T-cell (primary cell): ENCODE data around the gene TENM3. TPM values are rescaled to one million over a fixed set of nuclear protein-coding genes. Genes with fewer than 3 reads are reported as not detected.

ENCODE experiments used
- ATAC-seq, 4 experiments: fragments of 200-7000 bp in 3 of 4; fragments of 150-1000 bp in 1 of 4; cut with Tn5 transposase; replicated peaks in 1 of 4; 1 replicate in 3 of 4; 2 replicates in 1 of 4; pipeline ENCODE4 v1.10.0; 2021; ENCODE audit warnings: moderate library complexity in 3 of 4, mild to moderate bottlenecking in 2 of 4, moderate number of reproducible peaks in 1 of 4
- CTCF ChIA-PET, 2 donors: fragments of 300-600 bp; sonication (Branson Sonifier 250); formaldehyde crosslinking; loops; one replicate each; lab custom pipeline; 2022; ENCODE audit warnings: antibody characterized with exemption in 2 of 2; lab: Charles Lee
- POLR2A ChIA-PET, 2 donors: fragments of 300-600 bp; sonication (Branson Sonifier 250); formaldehyde crosslinking; loops; one replicate each; lab custom pipeline; 2022; ENCODE audit warnings: antibody characterized with exemption in 2 of 2; lab: Charles Lee
- DNase-seq, 35 experiments: peaks; one replicate each; pipeline versions ENCODE4 v3.0.0 to v3.0.0-alpha.2; 2013 to 2023
- H3K27ac ChIP-seq: one replicate; pipeline ENCODE4 v1.5.1; 2013; ENCODE audit warnings: low read length
- H3K27me3 ChIP-seq, 2 experiments: replicated peaks in 1 of 2; 1 replicate in 1 of 2; 2 replicates in 1 of 2; pipeline versions ENCODE4 v1.6.1 to v1.7.0; 2013; ENCODE audit warnings: low read length in 1 of 2, mixed read lengths in 1 of 2; ENCODE audit not compliant: control insufficient read depth in 2 of 2, insufficient read depth in 2 of 2; ENCODE audit errors: extremely low read depth in 1 of 2
- H3K36me3 ChIP-seq, 2 donors: 1 replicate in 1 of 2; 2 replicates in 1 of 2; pipeline versions ENCODE4 v1.6.1 to v1.7.0; 2013; ENCODE audit warnings: low read length in 1 of 2; ENCODE audit not compliant: control insufficient read depth in 2 of 2, insufficient read depth in 1 of 2; ENCODE audit errors: extremely low read depth in 1 of 2
- H3K4me1 ChIP-seq, 2 experiments: 1 replicate in 1 of 2; 2 replicates in 1 of 2; pipeline versions ENCODE4 v1.6.1 to v1.7.0; 2013; ENCODE audit warnings: low read length in 2 of 2, mixed read lengths in 1 of 2; ENCODE audit not compliant: insufficient read depth in 2 of 2, control insufficient read depth in 1 of 2; ENCODE audit errors: extremely low read depth in 1 of 2
- H3K4me3 ChIP-seq, 2 donors: 1 replicate in 1 of 2; 2 replicates in 1 of 2; pipeline versions ENCODE4 v1.5.1 to v1.7.0; 2013; ENCODE audit warnings: mild to moderate bottlenecking in 2 of 2, low read length in 1 of 2, moderate library complexity in 1 of 2; ENCODE audit not compliant: control insufficient read depth in 1 of 2; ENCODE audit errors: extremely low read depth in 1 of 2
- H3K9me3 ChIP-seq: 2 replicates; pipeline ENCODE4 v1.7.0; 2013
- H3K27ac Mint-ChIP-seq, 2 donors: one replicate each; pipeline ENCODE4 v1.8.0; 2020 to 2021; ENCODE audit warnings: mild to moderate bottlenecking in 2 of 2, mixed read lengths in 2 of 2
- H3K27me3 Mint-ChIP-seq, 2 donors: one replicate each; pipeline ENCODE4 v1.8.0; 2021 to 2022; ENCODE audit warnings: mixed read lengths in 2 of 2
- H3K36me3 Mint-ChIP-seq: one replicate; pipeline ENCODE4 v1.8.0; 2021; ENCODE audit warnings: mixed read lengths
- H3K4me1 Mint-ChIP-seq, 3 donors: one replicate each; pipeline ENCODE4 v1.8.0; 2020 to 2022; ENCODE audit warnings: mixed read lengths in 3 of 3, mild to moderate bottlenecking in 1 of 3
- H3K4me3 Mint-ChIP-seq, 3 donors: one replicate each; pipeline ENCODE4 v1.8.0; 2020 to 2022; ENCODE audit warnings: mild to moderate bottlenecking in 3 of 3, mixed read lengths in 3 of 3, moderate library complexity in 3 of 3
- H3K9me3 Mint-ChIP-seq, 3 donors: one replicate each; pipeline ENCODE4 v1.8.0; 2020 to 2022; ENCODE audit warnings: mixed read lengths in 3 of 3
- WGBS: methylation state at CpG from one replicate; pipeline ENCODE4 v1.1.5; 2013; ENCODE audit warnings: missing lambda C conversion rate; ENCODE audit not compliant: insufficient coverage; 5-methylcytosine and 5-hydroxymethylcytosine counted together
- total RNA-seq, 35 experiments: library from RNA in 6 of 35; stranded (reverse) in 6 of 35; fragments of 120-200 nt in 1 of 35; gene quantifications; one replicate each; pipeline versions ENCODE4 v1.2.1 to v1.2.4 and lab custom pipeline; 2013 to 2026

TENM3 gene
- total RNA-seq, 5 donors from 2014 or later (not counting 1 experiment from before 2014, with no cell fraction given), result 0.03 to 0.44 (median 0.16) TPM; not detected in 2

- Mint-ChIP-seq H3K36me3 (no peaks in the 10 kb centered on the region), H3K4me3 (no peak overlapping the region), H3K27me3 (peaks cover 15 to 23% of the 10 kb centered on the region in 2 donors), H3K9me3 (no peaks in the 10 kb centered on the region), H3K4me1 (no peaks in the 10 kb centered on the region), H3K27ac (no peak overlapping the region)
- no peak overlapping the region for H3K4me3 ChIP-seq
- H3K4me1 ChIP-seq, result no peaks in the 10 kb centered on the region
- peaks cover 0 to 2% of the 10 kb centered on the region in 2 experiments for H3K27me3 ChIP-seq
- WGBS, result no CpG with 5 or more reads among the region's 3 CpGs
- ChIA-PET POLR2A (no interaction called here), CTCF (no interaction called here)
- ATAC-seq (no peak), DNase-seq (no peak)
- no peaks in the 10 kb centered on the region for H3K9me3 ChIP-seq
- H3K27ac ChIP-seq, result no peak overlapping the region
- H3K36me3 ChIP-seq, result no peaks in the 10 kb centered on the region
Measured at GRCh38 chr4:182562350-182562749, 319.1 kb downstream of the TENM3 start.

- peaks cover 0 to 2% of the 10 kb centered on the region in 2 experiments for H3K27me3 ChIP-seq
- H3K4me1 ChIP-seq, result no peaks in the 10 kb centered on the region
- CTCF ChIA-PET, result no interaction called here
- POLR2A ChIA-PET, result no interaction called here
- no peaks in the 10 kb centered on the region for H3K9me3 Mint-ChIP-seq
- H3K27ac ChIP-seq, result no peak overlapping the region
- H3K4me3 ChIP-seq, result no peak overlapping the region
- H3K27ac Mint-ChIP-seq, result no peak overlapping the region
- H3K36me3 Mint-ChIP-seq, result no peaks in the 10 kb centered on the region
- no peaks in the 10 kb centered on the region for H3K9me3 ChIP-seq
- ATAC-seq (no peak), DNase-seq (no peak)
- H3K27me3 Mint-ChIP-seq, result peaks cover 15 to 16% of the 10 kb centered on the region in 2 donors
- no peaks in the 10 kb centered on the region for H3K4me1 Mint-ChIP-seq
- no peak overlapping the region for H3K4me3 Mint-ChIP-seq
- H3K36me3 ChIP-seq, result no peaks in the 10 kb centered on the region
- WGBS, result no CpG with 5 or more reads among the region's 4 CpGs
Measured at GRCh38 chr4:182564724-182565369, 321.6 kb downstream of the TENM3 start.

GRCh38 chr4:182567119-182567518 is 323.9 kb downstream of the TENM3 start:
- WGBS, result 65% methylated on average over 3 of the region's 6 CpGs

GRCh38 chr4:182569561-182569960 is 326.4 kb downstream of the TENM3 start:
- POLR2A ChIA-PET, result no interaction called here
- peaks cover 0 to 2% of the 10 kb centered on the region in 2 experiments for H3K27me3 ChIP-seq
- H3K4me1 ChIP-seq, result no peaks in the 10 kb centered on the region
- whole genome bisulfite sequencing, result 92% methylated on average over 3 of the region's 4 CpGs
- no peaks in the 10 kb centered on the region for H3K36me3 Mint-ChIP-seq
- CTCF ChIA-PET, result no interaction called here
- peaks cover 0 to 8% of the 10 kb centered on the region in 2 donors for H3K27me3 Mint-ChIP-seq
- no peaks in the 10 kb centered on the region for H3K9me3 Mint-ChIP-seq
- no peaks in the 10 kb centered on the region for H3K4me1 Mint-ChIP-seq
- H3K4me3 ChIP-seq, result no peak overlapping the region
- no peak for ATAC-seq
- H3K36me3 ChIP-seq, result no peaks in the 10 kb centered on the region
- H3K27ac Mint-ChIP-seq, result no peak overlapping the region
- H3K9me3 ChIP-seq, result no peaks in the 10 kb centered on the region
- no peak overlapping the region for H3K4me3 Mint-ChIP-seq
- no peak for DNase-seq
- H3K27ac ChIP-seq, result no peak overlapping the region

More at GRCh38 chr4:182567119-182567518, 323.9 kb downstream of the TENM3 start:
- CTCF ChIA-PET, result interaction anchor here in 1 of 2 donors (0.6 kb wide), 1 partner anchor 12 kb away, joined by 5 read pairs; no protein-coding TSS in a partner anchor
- no peak for ATAC-seq
- Mint-ChIP-seq H3K27me3 (peaks cover 7 to 8% of the 10 kb centered on the region in 2 donors), H3K27ac (no peak overlapping the region), H3K4me1 (no peaks in the 10 kb centered on the region), H3K4me3 (no peak overlapping the region), H3K9me3 (no peaks in the 10 kb centered on the region), H3K36me3 (no peaks in the 10 kb centered on the region)
- no peaks in the 10 kb centered on the region for H3K4me1 ChIP-seq
- H3K27me3 ChIP-seq, result peaks cover 0 to 2% of the 10 kb centered on the region in 2 experiments
- H3K27ac ChIP-seq, result no peak overlapping the region
- no peaks in the 10 kb centered on the region for H3K9me3 ChIP-seq
- DNase-seq, result no peak
- POLR2A ChIA-PET, result no interaction called here
- no peak overlapping the region for H3K4me3 ChIP-seq
- H3K36me3 ChIP-seq, result no peaks in the 10 kb centered on the region

- H3K4me1 ChIP-seq, result no peaks in the 10 kb centered on the region
- Mint-ChIP-seq H3K27ac (no peak overlapping the region), H3K9me3 (no peaks in the 10 kb centered on the region), H3K36me3 (no peaks in the 10 kb centered on the region), H3K27me3 (peaks cover 0 to 5% of the 10 kb centered on the region in 2 donors), H3K4me3 (no peak overlapping the region), H3K4me1 (no peaks in the 10 kb centered on the region)
- no CpG with 5 or more reads among the region's 5 CpGs for WGBS
- ATAC-seq (no peak), DNase-seq (no peak)
- no peaks in the 10 kb centered on the region for H3K36me3 ChIP-seq
- H3K27ac ChIP-seq, result no peak overlapping the region
- ChIA-PET POLR2A (no interaction called here), CTCF (no interaction called here)
- no peak overlapping the region for H3K4me3 ChIP-seq
- no peaks in the 10 kb centered on the region for H3K27me3 ChIP-seq
- H3K9me3 ChIP-seq, result no peaks in the 10 kb centered on the region
Measured at GRCh38 chr4:182574706-182575105, 331.5 kb downstream of the TENM3 start.

GRCh38 chr4:182575225-182575624 is 332.0 kb downstream of the TENM3 start:
- ChIA-PET POLR2A (no interaction called here), CTCF (interaction anchor here in 1 of 2 donors (0.6 kb wide), 1 partner anchor 145 kb away, joined by 3 read pairs; no protein-coding TSS in a partner anchor)
- no peaks in the 10 kb centered on the region for H3K9me3 ChIP-seq
- H3K4me3 ChIP-seq, result no peak overlapping the region
- WGBS, result 55% methylated on average over 5 of the region's 6 CpGs
- Mint-ChIP-seq H3K9me3 (no peaks in the 10 kb centered on the region), H3K4me3 (no peak overlapping the region), H3K27ac (no peak overlapping the region), H3K36me3 (no peaks in the 10 kb centered on the region), H3K4me1 (no peaks in the 10 kb centered on the region), H3K27me3 (peaks cover 0 to 5% of the 10 kb centered on the region in 2 donors)
- no peak for ATAC-seq
- H3K27ac ChIP-seq, result no peak overlapping the region
- no peaks in the 10 kb centered on the region for H3K27me3 ChIP-seq
- H3K4me1 ChIP-seq, result no peaks in the 10 kb centered on the region
- H3K36me3 ChIP-seq, result no peaks in the 10 kb centered on the region
- no peak for DNase-seq
